SIG-M5 treated with dmso at 0.1 percent for 504 hours (cell line): ENCODE measurements around the gene RNASE7.

Source experiments
- DNase-seq: peaks from one replicate; lab custom pipeline; 2025; ENCODE audit not compliant: unreplicated experiment; lab: John Stamatoyannopoulos, UW

The RNASE7 gene

GRCh38 chr14:21066882-21067502 lies 24.8 kb downstream of the RNASE7 start:
- peak; percentile 50 for DNase-seq

DNA sequence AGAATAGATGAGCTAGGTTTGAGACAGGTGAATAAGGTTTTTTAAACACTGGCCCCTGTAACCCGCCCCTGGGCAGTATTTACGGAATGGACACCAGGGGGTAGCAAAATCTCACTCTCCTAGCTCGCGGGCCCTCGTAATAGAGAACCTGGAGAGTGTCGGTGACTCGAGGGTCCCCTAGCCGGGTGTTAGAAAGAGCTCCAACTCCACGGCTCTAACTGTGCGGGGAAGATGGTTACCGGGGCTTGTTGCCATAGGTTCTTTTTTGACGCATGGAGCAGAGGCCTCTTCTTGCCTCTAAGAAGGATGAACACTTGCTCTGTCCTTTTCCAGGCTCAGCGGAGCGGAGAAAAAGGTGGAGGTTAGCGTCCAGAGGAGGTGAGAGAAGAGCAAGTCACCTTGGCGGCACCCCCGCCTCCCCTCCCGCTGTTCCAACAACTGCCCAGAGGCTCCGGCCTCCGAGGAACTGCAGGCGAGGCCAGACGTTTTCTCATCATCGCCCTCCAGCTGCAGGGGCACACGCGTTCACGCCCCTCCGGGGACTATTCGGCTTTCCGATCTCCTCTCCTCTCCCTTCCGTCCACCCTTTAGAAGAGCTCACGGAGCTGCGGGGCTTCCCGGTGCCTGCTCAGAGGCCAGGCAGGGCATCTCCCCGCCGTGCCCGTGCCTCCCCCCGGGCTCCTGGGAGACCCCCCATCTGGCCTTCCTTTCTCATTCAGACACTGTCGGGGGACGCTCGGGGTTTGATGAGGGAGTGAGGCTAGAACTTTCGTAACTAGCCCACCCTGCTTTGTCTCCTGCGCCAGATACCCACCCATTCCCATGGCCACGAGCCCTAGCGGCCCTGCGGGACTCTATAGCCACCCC lies 26.6 kb downstream of the RNASE7 start:
- DNase-seq, result peak; percentile 56

DNA sequence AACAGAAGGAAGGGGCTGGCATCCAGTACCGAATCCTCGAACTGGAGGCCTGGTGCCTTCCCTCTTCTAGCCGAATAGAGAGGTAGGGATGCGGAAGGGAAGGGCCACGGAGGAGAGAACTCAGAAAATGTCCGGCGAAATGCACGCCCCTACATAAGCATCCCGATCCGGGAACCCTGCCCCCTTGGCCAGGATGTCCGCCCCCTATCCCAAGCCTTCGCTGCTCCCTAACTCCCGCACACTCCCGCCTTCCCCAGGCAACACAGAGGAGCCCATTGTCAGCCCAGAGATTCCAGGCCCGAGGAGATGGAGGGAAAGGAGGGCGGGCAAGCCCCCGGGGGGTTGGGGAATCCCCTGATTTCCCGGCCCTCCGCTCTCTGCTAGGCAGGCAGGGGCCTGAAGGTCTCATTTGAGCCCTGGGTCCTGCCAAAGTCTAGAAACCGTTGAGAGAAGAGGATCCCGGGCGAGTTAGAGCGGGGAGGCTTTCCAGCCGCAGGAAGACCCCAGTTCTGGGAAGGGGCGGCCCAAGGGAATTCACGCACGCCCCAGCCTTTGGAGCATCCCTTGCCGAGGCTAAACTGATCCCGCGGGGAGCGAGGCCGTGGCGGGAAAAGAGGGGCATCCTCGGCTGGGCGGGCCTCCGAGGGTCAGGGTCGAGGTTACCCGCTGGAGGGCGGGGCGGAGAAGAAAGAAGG lies 27.4 kb downstream of the RNASE7 start:
- no peak for DNase-seq

GRCh38 chr14:21070083-21070609 lies 28.0 kb downstream of the RNASE7 start, which contains the start of gene ARHGEF40:
TSS of gene ARHGEF40 (plus strand) at chr14:21070304. CDS start at chr14:21070397, 93 bp downstream.
- DNase-seq, result no peak

DNA sequence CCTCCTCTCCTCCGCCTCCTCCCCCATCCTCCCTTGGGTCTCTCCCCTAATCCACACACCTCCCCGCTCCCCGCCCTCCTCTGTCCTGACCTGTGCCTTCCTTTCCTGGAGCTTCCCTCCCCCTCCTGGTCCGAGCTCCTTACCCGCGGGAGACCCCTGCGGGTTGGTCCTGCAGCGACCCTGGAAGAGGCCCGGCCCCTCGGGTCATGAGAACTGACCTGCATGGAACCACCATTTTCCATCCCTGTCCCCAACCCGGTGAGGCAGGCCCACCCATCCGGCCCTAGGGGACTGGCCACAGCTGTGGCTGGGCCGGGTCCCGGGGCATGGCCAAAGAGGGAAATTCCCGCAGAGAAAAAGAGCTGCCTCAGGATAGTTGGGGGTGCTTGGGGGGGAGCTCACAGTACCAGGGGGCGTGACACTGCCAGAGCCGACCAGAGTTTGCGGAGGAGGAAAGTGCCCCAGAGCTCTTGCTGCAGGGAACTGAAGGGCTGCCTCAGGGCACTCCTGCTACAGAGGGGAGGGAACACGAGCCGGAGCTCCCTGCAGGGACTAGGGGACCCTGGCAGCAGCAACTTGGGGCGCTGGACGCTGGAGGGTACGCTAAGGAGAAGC lies 28.6 kb downstream of the RNASE7 start:
- peak; percentile 54 for DNase-seq

DNA sequence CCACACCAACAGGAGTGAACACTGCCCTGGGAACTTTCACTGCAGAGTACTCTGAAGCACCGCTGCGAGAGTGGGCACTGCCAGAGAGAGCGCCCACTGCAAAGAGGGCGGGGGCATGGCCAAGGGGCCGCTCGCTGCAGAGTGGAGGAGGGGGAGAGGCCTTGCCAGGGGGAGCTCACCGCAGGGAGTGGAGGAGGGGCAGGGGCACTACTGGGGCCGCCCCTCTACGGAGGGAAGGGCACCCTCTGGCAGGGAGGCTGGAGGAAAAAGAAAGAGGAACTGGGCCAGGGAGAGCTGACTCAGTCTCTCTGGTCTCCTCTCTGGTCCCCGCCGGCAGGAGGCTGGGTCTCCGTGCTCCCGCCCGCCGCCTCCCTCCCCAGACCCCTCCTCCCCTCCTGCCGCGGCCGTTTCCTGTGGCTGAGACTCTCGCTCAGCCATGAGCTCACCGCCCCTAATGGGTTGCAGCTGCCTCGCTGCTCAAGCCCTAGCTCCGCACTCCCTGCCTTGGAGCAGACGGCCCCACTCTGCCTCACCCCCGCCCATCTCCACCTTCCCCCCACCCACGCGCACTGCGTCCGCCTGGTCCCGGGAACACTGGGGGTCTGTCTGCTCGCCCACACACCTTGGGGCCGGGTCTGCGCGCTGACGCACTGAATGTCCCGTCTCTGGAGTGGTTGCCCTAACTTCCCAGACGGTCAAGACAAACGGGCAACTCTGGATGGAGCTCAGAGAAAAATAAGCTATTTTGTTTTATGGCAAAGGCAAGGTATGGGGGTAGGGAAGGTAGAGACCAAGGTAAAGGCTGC lies 29.3 kb downstream of the RNASE7 start:
- DNase-seq, result peak; percentile 92

DNA sequence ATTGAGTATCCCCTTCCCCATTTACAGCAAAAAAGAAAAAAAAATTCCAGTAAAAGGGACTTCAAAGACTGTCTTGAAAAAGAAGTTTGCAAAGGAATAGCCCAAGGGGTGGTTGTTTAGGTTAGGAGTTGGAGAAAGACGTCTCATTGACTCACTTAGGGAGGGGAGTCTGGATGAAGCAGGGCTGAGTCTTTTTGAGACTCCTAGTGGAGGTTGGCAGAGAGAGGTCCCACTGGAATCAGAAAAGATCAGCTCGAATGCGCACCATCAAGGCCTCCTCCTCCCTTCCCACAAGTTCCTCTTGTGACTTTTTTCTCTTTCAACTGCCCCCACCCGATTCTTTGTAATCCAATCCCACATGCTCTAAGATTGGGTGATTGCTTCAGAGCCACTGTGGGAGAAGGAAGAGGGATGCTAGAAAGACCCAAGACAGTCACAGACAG lies 29.9 kb downstream of the RNASE7 start:
- DNase-seq, result peak; percentile 89

DNA sequence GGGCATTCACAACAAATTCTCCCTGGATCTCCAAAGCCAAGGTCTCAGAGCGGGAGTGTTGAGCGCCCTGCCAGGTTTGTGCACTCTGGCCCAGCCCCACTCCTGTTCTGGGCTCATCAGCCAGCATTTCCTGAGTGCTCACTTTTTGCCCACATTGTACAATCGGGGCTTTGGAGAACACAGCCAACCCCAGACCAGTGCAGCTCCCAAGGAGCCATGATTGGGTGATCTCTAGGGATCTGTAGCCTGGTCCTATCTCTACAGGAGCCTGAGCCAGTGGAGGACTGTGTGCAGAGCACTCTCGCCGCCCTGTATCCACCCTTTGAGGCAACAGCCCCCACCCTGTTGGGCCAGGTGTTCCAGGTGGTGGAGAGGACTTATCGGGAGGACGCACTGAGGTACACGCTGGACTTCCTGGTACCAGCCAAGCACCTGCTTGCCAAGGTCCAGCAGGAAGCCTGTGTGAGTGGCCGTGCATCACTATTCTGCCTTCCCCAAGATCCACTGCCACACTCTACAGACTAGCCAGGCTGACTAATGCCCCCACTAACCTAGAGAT lies 30.7 kb downstream of the RNASE7 start:
- no peak for DNase-seq

GRCh38 chr14:21073921-21074320 lies 31.8 kb downstream of the RNASE7 start:
- DNase-seq, result no peak

- DNase-seq, result no peak
Measured at GRCh38 chr14:21074398-21075272, 32.5 kb downstream of the RNASE7 start.

- DNase-seq, result no peak
Measured at GRCh38 chr14:21075719-21076437, 33.7 kb downstream of the RNASE7 start.

DNA sequence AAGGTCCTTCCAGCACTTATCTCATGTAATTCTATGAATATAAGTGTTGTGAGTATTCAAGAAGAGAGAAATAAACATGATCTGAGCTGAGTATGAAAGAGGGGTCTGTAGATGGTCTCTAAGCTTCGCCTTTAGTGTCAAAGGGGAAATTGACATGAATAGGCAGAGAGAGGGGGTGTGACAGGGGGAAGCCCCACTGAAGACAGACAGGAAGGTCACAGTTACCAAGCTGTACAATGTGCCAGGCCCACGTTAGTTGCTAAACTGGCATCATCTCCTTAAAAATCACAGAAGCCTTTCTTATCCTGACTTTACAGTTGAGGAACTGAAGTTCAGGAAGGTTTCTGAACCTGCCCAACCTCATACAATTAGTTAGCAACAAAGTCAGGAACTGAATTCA lies 35.5 kb downstream of the RNASE7 start:
- no peak for DNase-seq

- no peak for DNase-seq
Measured at GRCh38 chr14:21078287-21078686, 36.1 kb downstream of the RNASE7 start.

DNA sequence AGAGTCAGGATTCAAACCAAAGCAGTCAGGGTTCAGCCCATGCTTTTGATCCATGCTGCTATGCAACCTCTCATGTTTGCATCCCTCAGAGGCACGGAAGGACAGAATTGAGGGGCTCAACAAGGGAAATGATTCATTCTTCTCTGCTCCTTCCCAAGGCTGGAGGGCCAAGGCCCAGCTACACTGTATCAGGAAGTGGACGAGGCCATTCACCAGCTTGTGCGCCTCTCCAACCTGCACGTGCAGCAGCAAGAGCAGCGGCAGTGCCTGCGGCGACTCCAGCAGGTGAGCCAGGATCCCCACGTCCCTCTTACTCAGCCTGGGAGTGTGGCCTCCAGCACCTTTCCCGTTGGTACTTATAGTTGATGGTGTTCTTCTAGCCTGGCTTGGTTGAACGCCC lies 36.6 kb downstream of the RNASE7 start:
- no peak for DNase-seq

DNA sequence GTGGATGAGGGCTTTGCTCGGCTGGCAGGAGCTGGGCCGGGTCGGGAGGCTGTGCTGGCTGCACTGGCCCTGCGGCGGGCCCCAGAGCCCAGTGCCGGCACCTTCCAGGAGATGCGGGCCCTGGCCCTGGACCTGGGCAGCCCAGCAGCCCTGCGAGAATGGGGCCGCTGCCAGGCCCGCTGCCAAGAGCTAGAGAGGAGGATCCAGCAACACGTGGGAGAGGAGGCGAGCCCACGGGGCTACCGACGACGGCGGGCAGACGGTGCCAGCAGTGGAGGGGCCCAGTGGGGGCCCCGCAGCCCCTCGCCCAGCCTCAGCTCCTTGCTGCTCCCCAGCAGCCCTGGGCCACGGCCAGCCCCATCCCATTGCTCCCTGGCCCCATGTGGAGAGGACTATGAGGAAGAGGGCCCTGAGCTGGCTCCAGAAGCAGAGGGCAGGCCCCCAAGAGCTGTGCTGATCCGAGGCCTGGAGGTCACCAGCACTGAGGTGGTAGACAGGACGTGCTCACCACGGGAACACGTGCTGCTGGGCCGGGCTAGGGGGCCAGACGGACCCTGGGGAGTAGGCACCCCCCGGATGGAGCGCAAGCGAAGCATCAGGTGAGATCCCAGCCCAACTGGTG lies 39.5 kb downstream of the RNASE7 start:
- DNase-seq, result no peak

DNA sequence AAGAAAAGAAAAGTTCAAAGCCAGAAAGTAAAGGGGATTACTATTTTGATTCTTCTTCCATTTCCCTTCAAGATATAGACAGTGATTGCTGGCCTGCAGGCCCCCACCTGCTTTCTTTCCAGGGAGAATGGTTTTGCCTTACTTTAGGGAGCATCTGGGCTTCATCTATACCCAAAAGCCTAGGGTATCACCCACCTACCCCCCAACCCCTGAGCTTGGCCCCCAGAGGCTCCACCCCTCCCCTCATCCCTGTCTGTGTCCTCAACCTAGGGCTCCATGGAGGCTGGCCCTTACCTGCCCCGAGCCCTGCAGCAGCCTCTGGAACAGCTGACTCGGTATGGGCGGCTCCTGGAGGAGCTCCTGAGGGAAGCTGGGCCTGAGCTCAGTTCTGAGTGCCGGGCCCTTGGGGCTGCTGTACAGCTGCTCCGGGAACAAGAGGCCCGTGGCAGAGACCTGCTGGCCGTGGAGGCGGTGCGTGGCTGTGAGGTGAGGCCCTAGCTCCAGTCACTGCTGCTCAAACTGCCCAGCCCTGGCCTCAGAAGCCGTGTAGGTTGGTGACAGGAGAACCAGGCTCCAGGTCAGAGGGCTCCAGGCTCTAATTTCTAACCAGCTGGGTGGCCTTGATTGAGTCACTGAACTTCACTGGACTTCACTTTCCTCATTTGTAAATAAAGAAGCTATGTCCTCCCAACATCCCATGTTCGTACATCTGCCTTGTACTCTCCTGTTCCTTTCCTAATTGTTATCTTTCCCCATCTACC lies 41.6 kb downstream of the RNASE7 start:
- no peak for DNase-seq

GRCh38 chr14:21084396-21084795 lies 42.2 kb downstream of the RNASE7 start:
- no peak for DNase-seq
